ENCODE measurements around the gene SLC12A8. TPM values are rescaled to one million over a fixed set of nuclear protein-coding genes. Genes with fewer than 3 reads are reported as not detected.
A peak's percentile ranks its signal among the peaks of the same experiment; 100 is the strongest.

The SLC12A8 gene
- total and polyA plus RNA-seq, 2 donors (not counting 1 experiment from before 2014, with no cell fraction given) = 0.57 to 1.1 TPM

DNA sequence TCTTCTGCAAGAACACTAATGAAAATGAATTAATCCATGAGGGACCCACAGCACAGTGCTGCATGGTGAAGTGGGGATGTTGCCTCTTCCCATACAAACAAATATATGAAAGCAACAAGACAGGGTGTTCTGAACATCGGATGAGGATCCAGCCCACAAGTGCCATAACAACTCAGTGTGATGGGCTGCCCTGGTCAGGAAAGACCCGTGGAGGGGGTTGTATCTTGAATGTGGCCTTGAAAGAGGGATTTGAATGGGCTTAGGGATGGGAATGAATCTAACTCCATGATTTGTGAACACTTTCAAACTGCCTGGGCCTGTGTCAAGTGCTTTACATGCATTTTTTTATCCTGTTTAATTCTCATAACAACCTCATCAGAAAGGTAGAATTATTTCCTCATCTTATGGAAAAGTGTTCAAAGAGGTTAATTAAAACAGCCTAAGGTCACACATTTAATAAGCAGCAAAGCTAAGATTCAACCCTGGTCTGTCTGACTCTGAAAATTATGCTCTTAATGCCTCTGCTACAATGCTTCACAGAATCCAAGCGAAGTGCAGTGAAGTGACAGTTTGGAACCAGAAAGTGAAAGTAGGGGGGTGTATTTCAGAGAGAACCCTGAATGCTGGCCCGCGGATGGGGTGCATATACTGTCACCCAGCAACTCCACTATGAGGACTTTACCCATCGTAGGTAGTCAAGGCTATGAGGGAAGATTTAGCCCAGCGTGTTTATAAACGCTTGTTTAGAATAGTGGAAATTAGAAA lies 91.1 kb downstream of the SLC12A8 start:
- DNase-seq (peak; percentile 53), ATAC-seq (ENCODE audit: low read depth) (peak; percentile 53)
- Histone ChIP-seq H3K27me3 (replicated peaks in 1 of 4; ENCODE audit: control extremely low read depth in 1 of 4, control insufficient read depth in 3 of 4, insufficient read depth in 4 of 4, low read length in 3 of 4) (no peaks in the 10 kb centered on the region), H3K4me2 (replicated peaks; ENCODE audit: low read depth, low read length, poor library complexity, severe bottlenecking) (peak overlapping the region; percentile 57), H2AFZ (ENCODE audit: insufficient read depth, low read depth, low read length, poor library complexity, severe bottlenecking) (peak overlapping the region; percentile 42), H3K9ac (ENCODE audit: low read length) (peak overlapping the region; percentile 33), H3K27ac (ENCODE audit: low read length in 2 of 2) (no peak overlapping the region), H3K79me2 (ENCODE audit: control insufficient read depth, insufficient read depth, low read length) (no peaks in the 10 kb centered on the region), H3K4me3 (ENCODE audit: control extremely low read depth in 1 of 5, extremely low read depth in 1 of 5, insufficient read depth in 1 of 5, low read depth in 2 of 5, low read length in 4 of 5) (peak overlapping the region in 1 of 5 experiments; percentile 39), H3K9me3 (ENCODE audit: control extremely low read depth in 1 of 3, control insufficient read depth in 2 of 3, insufficient read depth in 1 of 3, low read length in 2 of 3) (peaks cover 0 to 6% (median 5%) of the 10 kb centered on the region in 3 donors), H3K36me3 (replicated peaks in 1 of 2; ENCODE audit: control extremely low read depth in 1 of 2, control insufficient read depth in 1 of 2, extremely low read depth in 1 of 2, insufficient read depth in 2 of 2, low read length in 1 of 2) (no peaks in the 10 kb centered on the region), H4K20me1 (ENCODE audit: control insufficient read depth, insufficient read depth, low read length, poor library complexity, severe bottlenecking) (no peaks in the 10 kb centered on the region), H3K4me1 (ENCODE audit: control insufficient read depth in 2 of 2, insufficient read depth in 2 of 2, low read length in 2 of 2) (peaks cover 27 to 34% of the 10 kb centered on the region in 2 donors)
- H3K27me3 Mint-ChIP-seq = no peaks in the 10 kb centered on the region
- H3K4me3 Mint-ChIP-seq = peak overlapping the region; percentile 81
- CTCF ChIA-PET = no interaction called here
- TF ChIP-seq EZH2 (IDR thresholded peaks at IDR 0.05; ENCODE audit: borderline replicate concordance, insufficient read depth, low read depth, low read length, poor library complexity, severe bottlenecking) = no peak
- TF ChIP-seq, protein P1, sequence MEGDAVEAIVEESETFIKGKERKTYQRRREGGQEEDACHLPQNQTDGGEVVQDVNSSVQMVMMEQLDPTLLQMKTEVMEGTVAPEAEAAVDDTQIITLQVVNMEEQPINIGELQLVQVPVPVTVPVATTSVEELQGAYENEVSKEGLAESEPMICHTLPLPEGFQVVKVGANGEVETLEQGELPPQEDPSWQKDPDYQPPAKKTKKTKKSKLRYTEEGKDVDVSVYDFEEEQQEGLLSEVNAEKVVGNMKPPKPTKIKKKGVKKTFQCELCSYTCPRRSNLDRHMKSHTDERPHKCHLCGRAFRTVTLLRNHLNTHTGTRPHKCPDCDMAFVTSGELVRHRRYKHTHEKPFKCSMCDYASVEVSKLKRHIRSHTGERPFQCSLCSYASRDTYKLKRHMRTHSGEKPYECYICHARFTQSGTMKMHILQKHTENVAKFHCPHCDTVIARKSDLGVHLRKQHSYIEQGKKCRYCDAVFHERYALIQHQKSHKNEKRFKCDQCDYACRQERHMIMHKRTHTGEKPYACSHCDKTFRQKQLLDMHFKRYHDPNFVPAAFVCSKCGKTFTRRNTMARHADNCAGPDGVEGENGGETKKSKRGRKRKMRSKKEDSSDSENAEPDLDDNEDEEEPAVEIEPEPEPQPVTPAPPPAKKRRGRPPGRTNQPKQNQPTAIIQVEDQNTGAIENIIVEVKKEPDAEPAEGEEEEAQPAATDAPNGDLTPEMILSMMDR (IDR thresholded peaks at IDR 0.05) = no peak
- POLR2A ChIA-PET = no interaction called here
- peaks cover 2% of the 10 kb centered on the region for H3K9me3 Mint-ChIP-seq (ENCODE audit: insufficient read depth)
- intact Hi-C loops (cut with micrococcal nuclease) = no loop called here
- WGBS (ENCODE audit: insufficient coverage) = no CpG with 5 or more reads among the region's 8 CpGs
- H3K27ac Mint-ChIP-seq = no peak overlapping the region
- H3K4me1 Mint-ChIP-seq = peaks cover 34% of the 10 kb centered on the region

Measured in B cell (primary cell).